ENCODE results near the gene RIC1.
"Not testable (repeated sequence)": the region's sequence is repeated elsewhere in the genome, so short reads cannot be mapped to it uniquely, and the experiment has no call there.

The RIC1 gene, protein sequence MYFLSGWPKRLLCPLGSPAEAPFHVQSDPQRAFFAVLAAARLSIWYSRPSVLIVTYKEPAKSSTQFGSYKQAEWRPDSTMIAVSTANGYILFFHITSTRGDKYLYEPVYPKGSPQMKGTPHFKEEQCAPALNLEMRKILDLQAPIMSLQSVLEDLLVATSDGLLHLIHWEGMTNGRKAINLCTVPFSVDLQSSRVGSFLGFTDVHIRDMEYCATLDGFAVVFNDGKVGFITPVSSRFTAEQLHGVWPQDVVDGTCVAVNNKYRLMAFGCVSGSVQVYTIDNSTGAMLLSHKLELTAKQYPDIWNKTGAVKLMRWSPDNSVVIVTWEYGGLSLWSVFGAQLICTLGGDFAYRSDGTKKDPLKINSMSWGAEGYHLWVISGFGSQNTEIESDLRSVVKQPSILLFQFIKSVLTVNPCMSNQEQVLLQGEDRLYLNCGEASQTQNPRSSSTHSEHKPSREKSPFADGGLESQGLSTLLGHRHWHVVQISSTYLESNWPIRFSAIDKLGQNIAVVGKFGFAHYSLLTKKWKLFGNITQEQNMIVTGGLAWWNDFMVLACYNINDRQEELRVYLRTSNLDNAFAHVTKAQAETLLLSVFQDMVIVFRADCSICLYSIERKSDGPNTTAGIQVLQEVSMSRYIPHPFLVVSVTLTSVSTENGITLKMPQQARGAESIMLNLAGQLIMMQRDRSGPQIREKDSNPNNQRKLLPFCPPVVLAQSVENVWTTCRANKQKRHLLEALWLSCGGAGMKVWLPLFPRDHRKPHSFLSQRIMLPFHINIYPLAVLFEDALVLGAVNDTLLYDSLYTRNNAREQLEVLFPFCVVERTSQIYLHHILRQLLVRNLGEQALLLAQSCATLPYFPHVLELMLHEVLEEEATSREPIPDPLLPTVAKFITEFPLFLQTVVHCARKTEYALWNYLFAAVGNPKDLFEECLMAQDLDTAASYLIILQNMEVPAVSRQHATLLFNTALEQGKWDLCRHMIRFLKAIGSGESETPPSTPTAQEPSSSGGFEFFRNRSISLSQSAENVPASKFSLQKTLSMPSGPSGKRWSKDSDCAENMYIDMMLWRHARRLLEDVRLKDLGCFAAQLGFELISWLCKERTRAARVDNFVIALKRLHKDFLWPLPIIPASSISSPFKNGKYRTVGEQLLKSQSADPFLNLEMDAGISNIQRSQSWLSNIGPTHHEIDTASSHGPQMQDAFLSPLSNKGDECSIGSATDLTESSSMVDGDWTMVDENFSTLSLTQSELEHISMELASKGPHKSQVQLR (N-terminal part only)

DNA sequence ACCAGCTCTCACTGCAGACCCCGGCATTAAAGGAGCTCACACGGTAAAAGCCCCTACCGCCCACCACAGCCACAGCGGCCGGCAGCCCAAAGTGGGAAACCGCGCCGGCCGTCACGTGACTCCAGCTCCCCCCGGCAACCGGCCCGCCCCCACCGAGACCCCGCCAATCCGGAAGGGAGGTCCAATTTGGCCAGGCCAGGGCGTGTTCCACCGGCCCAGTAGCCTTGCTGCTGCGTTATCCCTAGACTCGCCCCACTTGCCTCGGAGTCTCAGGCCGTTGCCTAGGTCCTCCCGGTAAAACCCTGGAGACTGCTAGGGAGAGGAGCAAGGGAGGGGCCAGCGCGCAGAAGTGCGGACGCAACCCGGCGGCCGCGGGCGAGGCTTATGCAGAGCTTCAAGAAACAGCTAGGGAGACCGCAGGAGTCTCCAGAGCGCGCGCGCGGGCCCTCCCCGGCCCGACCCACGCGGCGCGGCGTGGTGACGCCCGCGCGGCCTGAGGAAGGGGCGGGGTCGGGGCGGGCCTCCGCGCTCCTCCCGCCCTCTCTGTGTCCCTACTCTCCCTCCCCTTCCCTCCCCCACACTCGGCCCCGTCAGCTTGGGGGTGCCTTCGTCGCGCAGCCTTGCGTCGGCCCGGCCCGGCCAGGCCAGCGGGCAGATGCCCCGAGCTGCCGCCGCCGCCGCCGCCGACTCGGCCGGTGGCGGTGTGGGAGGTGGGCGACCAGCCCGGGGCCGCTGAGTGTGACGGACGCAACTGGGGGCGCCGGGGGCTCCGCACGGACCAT is at the start of gene RIC1:
RIC1 (plus strand) TSS at position 578 of the 782 bp plus-strand sequence; CDS start at position 781, 203 bp downstream.
- DNase-seq, result peak; percentile 93

DNA sequence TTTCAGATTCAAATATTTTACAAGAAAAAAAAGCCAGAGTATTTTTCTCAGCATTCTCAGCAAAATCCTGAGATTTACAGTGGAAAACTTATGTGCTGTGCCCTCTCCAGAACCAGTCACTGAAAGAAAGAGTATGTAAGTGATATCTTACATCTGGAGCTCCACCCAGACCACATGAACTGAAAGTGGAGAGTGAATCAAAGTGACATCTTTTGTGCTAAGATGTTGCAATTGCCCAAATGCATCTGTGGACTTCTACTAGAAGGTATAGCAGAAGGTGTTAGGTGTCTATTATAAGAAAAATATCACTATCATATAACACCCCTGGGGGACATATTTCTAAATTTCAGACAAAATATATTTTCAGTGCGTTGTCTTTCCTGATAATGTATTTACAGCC is 49.0 kb upstream of the RIC1 start:
- DNase-seq, result no peak

DNA sequence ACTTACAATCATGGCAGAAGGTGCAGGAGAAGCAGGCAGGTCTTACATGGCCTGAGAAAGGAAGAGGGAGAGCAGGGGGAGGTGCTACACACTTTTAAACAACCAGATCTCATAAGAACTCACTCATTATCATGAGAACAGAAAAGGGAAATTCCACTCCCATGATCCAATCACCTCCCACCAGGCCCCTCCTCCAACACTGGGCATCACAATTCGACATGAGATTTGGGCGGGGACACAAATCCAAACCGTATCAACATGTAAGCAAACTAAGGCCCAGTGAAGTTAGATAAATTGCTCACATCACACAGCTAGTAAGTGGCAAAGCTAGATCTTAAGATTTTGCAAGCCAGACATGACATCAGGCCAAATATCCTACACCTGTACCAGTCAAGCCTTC is 48.3 kb upstream of the RIC1 start:
- DNase-seq, result no peak

DNA sequence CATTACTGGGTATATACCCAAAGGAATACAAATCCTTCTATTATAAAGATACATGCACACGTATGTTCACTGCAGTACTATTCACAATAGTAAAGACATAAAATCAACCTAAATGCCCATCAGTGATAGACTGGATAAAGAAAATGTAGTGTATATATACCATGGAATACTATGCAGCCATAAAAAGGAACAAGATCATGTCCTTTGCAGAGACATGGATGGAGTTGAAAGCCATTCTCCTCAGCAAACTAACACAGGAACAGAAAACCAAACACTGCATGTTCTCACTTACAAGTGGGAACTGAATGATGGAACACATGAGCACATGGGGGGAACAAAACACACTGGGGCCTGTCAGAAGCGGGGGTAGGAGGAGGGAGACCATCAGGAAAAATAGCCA is 47.2 kb upstream of the RIC1 start:
- not testable (repeated sequence) for DNase-seq

DNA sequence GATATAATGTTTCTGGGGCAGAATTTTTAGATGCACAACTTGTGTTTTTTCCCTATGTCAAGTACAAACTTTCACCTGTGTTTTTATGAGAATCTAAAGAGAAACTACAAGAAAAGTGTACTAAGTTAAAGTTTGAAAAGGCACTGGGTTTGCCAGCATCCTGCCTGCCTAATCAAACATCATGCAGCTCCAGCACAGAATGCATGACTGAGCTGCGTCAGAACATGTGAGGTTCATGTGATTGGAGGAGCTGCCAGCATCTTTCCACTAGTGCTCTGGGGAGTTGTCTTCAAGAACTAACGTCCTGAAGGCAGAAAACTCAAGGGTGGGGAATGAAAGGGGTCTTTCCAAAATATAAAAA is 46.1 kb upstream of the RIC1 start:
- peak; percentile 76 for DNase-seq

DNA sequence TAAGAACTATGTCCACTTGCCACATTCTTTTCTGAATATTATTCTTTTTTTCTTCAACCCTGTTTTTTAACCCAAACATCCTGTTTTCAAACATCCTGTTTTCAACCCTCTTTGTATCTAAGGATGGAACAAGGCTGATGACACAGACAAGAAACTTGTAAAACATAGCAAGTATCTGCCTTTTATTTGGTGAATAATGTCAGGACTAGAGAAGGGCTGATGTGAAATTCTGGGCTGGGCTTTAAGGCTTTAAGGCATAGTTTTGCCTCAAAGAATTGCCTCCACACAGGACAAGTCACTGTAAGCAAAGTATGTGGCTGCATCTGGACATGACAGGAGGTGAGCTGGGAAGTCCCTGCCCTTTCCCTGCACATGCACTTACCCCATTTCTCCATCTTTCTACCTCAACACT is 42.5 kb upstream of the RIC1 start:
- DNase-seq, result peak; percentile 79

DNA sequence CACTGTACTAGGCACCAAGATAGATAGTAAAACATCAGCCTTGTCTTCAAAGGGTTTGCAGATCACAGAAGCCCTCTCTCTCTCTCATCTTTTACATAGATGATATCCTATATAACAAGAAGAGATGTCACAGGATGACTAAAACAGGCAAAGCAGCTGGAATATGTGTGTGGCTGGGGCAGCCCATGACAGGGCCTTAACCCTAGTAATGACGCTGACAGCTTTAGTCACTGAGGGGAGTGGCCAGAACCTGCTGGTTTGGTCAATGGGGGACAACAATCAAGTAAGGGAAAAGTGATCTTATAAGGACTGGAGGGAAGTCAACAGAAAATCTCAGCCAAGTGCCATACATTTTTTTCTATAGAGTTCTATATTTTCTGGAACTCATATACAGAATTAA is 41.9 kb upstream of the RIC1 start:
- DNase-seq, result peak; percentile 82

DNA sequence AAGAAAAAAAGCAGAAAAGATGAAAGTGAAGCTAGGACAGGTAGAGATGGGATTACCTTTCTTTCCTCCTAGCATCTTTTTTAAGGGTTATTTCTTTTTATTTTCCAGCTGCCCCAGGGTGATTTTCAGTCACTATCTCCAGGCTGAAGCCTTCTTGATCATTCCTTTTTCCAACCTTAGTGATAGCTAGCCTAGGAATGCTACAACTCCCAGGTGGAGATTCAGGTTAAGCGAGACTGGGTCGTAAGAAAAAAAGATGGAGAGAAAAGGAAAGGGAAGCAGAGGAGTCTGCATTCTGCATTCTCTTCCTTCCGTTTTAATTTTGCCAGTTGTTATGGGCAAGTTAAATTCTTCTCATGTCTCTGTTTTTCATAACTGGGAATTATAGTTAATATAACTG is 36.7 kb upstream of the RIC1 start:
- DNase-seq, result no peak

DNA sequence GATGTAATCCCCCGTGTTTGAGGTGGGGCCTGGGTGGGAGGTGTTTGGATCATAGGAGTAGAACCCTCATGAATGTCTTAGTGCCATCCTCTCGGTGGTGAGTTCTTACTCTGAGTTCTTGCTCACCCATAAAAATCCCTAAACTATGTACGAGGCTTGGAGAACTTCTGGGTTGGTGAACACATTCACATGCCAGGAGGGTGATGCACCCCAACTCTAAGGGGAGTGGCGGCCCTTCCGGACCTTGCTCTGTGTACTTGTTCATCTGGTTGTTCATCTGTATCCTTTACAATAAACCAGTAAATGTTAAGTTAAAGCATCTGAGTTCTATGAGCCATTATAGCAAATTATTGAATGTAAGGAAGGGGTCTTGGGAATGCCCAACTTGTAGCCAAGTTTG is 36.0 kb upstream of the RIC1 start:
- DNase-seq, result no peak

DNA sequence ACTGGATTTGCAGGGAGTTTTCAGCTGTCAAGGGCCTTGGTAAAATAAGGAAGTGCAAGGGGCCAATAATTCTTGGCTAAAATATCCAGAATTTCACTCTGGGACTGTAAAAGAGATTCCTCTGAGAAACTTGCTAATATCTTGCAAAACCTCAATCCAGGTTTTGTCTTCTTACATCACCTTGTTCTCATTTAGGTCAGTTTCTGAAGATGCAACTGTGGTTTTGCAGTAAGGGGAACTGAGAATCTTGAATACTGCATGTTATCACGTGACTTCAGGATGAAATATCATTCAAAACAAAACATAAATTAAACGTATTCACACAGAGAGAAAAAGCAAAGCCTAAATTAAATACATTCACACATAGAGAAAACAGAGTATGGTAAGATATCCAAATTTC is 35.0 kb upstream of the RIC1 start:
- DNase-seq, result no peak

DNA sequence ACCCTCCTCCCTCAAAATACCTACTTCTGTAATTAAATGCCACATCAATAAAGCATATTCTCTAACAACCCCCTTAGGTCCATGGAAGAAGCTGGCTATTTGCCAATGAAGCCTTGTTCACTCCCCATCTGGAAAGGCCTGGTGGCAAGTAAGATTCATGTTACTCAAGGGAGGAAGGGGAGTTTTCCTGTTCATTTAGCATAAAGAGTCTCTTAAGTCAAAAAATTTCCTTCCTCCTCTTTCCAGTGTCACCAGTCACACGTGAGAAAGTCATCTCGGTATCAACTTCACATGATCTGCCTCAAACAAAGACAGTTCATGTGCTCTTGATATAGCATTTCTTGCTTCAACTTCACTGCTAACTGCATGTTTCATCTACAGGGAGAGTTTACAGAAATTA is 32.7 kb upstream of the RIC1 start:
- no peak for DNase-seq

DNA sequence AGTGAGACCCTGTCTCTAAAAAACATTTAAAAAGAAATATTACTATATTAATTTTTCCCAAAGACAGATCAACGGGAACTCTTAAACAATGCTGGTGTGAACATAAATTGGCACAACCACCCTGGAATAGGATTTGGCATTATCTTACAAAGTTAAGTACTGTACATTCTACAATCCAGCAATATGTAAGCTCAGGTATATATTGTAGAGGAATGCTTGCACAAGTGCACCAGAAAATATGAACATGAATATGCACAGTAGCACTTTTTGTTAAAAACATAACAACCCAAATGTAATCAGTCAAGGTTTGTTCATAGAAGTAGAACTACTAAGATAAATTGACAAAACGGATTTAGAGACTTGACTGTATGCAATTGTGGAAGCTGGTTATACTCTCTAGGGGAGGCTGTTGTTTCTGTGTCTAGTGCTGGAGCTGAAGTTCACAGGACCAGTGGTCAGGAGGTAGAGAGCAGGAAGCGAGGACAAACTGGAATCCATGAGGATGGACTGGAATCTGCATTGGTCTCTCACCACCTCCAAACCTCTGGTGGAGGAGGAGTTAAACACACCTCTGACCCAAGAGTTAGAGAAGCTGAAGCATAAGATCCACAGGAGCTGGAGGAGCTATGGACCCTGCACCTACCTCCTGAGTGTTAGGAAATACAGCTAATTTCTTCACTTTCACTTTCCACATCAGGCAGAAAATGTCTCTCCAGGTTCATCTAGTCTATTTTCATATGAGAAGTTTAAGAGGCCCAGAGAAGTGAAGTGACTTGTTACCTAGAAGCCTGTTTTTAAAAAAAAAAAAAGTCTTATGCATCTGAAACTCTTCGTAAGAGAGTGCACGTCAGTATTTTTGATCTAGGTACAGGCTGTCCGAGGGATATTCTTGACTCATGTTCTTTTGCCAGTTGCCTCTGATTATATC is 20.3 kb upstream of the RIC1 start:
- DNase-seq, result no peak

DNA sequence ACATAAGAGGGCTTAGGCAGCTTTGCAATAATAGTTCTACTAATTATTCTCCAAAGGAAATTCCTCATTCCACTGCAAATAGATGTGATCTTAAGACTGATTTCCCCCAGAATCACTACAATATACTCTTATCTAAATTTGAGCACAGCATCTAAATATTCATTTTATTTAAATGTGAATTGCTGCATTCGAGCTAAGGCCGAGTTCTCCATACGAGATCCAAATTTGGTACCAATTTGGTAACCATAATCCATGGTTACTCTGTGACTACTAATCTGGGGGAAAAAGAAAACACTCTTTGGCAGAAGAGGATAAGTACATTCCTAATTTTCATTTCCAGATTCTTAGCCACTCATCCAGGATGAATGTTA is 19.7 kb upstream of the RIC1 start:
- DNase-seq, result no peak

DNA sequence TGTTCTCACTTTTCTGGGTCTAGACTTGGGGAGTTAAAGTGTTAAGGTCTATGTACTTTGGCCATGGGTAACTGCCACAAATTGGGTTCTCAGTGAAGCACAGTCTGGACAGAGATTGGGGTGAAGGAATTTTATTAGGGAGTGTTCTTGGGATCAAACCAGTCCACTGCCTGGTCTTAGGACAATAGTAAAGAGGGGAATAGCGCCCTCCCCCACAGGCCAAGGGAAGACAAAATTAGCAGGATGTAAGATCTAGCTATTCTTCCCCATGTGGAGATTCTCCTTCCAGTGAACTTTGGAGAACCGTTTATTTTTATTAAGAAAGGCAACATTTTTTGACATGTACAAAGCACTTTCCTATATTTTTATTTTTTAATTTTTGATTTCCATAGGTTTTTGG is 18.4 kb upstream of the RIC1 start:
- no peak for DNase-seq

DNA sequence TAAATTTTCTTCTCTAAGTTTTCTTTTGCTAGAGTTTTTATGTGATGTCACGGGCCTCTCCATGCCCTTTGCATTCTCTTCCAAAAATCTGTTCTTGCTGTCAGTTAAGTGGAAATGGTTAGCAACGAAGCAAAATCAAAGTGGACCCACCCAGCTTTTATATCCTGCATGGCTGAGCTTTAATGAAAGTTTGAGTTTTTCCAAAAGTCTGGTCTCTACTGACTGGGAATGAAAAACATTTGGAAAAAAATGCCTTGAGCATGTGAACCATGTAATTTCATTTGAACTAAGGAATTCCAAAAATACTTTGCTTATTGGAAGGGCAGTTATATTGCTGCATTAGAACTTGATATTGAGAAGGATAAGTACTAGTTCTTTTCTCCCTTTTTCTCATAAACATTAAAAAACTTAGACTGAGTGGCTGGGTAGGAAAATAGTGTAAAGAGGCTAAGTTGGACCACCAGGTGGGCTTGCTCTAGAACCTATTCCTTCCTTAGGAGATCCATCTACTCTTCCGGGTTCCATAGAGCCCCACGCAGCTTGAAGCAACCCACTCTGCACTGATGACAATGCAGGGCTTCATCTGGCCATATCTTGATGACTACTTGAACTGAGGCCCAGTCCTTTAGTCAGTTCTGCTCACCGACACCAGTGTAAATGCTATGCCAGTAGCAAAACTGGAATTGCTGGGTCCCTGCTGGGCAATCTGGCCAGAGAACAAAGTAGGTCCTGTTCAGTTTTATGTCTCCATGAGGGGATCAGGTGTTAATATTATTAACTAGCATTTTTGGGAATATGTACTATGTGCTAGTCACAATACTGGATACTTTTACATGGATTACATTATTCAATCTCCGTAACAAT is 17.4 kb upstream of the RIC1 start:
- no peak for DNase-seq

DNA sequence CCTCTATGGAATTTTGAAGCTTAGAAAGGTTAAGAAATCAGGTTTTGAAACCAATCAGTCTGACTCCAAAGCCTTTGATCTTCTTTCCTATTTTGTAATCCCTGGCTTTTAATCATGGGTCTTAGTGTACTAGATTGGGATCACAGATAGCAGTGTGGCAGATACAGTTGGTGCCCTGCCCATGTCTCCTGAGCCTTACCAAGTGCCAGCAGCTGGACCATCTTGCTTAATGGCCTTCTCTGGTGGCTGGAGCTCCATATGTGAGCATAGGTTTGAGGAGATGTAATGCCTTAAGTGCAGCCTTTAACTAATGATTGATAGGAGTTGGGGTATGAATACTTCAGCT is 16.7 kb upstream of the RIC1 start:
- no peak for DNase-seq

DNA sequence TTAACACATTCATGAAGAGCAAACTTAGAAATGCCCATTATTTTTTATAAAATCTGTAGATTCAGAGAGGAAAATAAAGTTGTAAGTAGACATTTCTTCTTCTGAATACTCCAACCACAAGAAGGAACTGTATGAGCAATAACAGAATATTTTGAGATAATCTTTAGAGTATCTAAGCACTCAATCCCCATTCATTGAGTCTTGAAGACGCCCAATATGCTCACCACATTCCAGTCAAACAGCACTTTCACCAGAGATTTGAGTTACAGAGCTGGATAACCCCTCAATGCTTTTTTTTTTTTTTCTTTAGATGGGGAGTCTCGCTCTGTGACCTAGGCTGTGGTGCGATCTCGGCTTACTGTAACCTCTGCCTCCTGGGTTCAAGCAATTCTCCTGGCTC is 14.7 kb upstream of the RIC1 start:
- DNase-seq, result no peak

DNA sequence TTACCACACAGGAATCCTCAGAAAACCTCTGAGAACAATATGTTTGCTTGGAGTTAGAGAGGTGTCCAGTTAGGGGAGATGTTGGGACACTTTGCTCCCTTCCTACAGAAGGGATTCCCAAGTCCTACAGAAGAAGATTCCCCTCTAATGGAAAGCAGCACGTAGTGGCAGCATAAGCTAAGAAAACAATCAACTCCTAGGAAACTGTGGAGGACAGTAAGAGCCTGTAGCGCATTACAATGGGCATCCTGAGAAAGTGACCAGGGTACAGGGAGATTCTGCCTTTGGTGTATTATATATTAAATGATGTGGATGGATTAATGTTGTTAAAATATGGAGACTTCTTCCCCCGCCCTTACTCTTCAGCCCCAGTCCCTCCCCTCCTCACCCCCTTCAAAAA is 13.9 kb upstream of the RIC1 start:
- no peak for DNase-seq

DNA sequence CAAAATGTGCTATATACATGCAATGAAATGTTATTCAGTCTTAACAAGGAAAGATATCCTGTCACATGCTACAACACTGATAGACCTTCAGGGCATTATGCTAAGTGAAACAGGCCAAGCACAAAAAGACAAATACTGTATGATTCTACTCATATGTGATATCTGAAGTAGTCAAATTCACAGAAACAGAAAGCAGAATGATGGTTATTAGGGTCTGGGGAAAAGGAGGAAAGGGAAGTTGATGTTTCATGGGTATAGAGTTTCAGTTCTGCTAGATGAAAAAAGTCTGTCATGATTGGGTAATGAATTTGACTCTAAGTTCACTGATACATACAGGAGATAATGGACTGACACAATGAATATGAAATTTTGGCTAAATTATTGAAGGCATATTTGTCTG is 11.2 kb upstream of the RIC1 start:
- no peak for DNase-seq

DNA sequence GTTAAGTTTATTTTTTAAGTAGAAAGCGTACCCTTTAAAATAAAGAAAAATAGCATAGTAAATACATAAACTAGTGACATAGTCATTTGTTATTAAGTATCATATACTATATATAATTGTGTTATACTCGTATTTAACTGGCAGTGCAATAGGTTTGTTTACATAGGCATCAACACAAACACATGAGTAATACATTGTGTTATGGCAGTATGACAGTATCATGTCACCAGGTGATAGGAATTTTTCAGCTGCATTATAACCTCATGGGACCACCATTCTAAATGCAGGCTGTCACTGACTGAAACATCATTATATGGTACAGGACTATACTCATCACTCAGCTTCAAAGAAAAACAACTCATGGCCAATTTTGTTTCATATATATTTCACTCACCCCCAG is 8.4 kb upstream of the RIC1 start:
- DNase-seq, result no peak

DNA sequence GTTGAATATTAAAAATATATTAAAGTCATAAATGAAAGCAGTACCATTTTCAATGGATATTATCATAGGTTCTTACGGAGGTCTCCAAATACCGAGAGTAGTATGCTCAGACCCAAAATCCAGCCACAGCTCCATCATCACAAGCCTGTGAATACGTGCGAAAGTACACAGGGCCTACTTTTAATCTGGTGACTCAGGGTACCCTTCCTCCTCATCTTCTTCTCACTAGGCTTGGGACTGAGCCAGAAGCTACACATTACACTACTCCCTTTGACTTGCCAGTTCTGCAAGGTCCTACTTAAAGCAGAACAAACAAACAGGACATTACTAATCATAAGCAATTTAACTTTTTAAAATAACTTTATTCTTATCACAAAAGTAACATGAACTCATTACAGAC is 7.6 kb upstream of the RIC1 start:
- peak; percentile 80 for DNase-seq
